NT2/D1 (cell line): ENCODE results near the gene TGFBR2.

Source experiments
- SUZ12 ChIP-seq: IDR thresholded peaks from 2 replicates; pipeline ENCODE4 v1.6.1; 2011; ENCODE audit not compliant: insufficient read length, insufficient read depth; ENCODE audit errors: extremely low read depth
- YY1 ChIP-seq: IDR thresholded peaks from 2 replicates; pipeline ENCODE4 v1.6.1; 2011; ENCODE audit not compliant: insufficient read length, insufficient read depth
- ZNF274 ChIP-seq: IDR thresholded peaks from 2 replicates; pipeline ENCODE4 v1.6.1; 2011; ENCODE audit warnings: mild to moderate bottlenecking, low read depth, low read length

- TF ChIP-seq YY1 (no peak), ZNF274 (no peak), SUZ12 (no peak)
These were observed 72.6 kb downstream of the TGFBR2 start for GRCh38 chr3:30679045-30679444.
